Endothelial cell of umbilical vein (primary cell): ENCODE data around the gene TRAF1. TPM values are rescaled to one million over a fixed set of nuclear protein-coding genes. Genes with fewer than 3 reads are reported as not detected.

Experiments used
- BruUV-seq: library from RNA; stranded (reverse); fragments of 400-500 nt; replicated peaks from 2 replicates; lab custom pipeline; 2021; lab: Mats Ljungman, UMichigan
- CTCF ChIA-PET: fragments of 300-600, 350-600 bp; sonication (Branson Sonifier 250); formaldehyde crosslinking; loops from one replicate; lab custom pipeline; 2021; ENCODE audit warnings: antibody characterized with exemption, inconsistent platforms; lab: Charles Lee
- POLR2A ChIA-PET: fragments of 300-600, 350-600 bp; sonication (Branson Sonifier 250); formaldehyde crosslinking; loops from one replicate; lab custom pipeline; 2021; ENCODE audit warnings: antibody characterized with exemption, inconsistent platforms; lab: Charles Lee
- DNase-seq: peaks from one replicate; pipeline ENCODE4 v3.0.0-alpha.2; 2011; ENCODE audit warnings: low read depth, low spot score
- FAIRE-seq: peaks from 2 replicates; lab custom pipeline; 2011; peaks lifted over from hg19 to GRCh38; lab: Jason Lieb, UNC
- H2AFZ ChIP-seq: 2 replicates; pipeline ENCODE4 v1.6.0; 2012; ENCODE audit warnings: low read depth, low read length, control low read depth, inconsistent platforms
- H3K27ac ChIP-seq: 2 replicates; pipeline ENCODE4 v1.5.1; 2011; ENCODE audit warnings: low read depth, mild to moderate bottlenecking, control low read depth, low read length, moderate library complexity; ENCODE audit not compliant: insufficient read depth
- H3K27me3 ChIP-seq, 2 experiments: 2 replicates each; pipeline versions ENCODE4 v1.6.0 to v1.6.1; 2011; ENCODE audit warnings: low read length in 2 of 2, mixed read lengths in 1 of 2; ENCODE audit not compliant: control insufficient read depth in 2 of 2, insufficient read depth in 2 of 2
- H3K36me3 ChIP-seq, 2 experiments: 2 replicates in 1 of 2; 3 replicates in 1 of 2; pipeline ENCODE4 v1.5.1; 2011; ENCODE audit warnings: low read length in 2 of 2, mild to moderate bottlenecking in 1 of 2, moderate library complexity in 1 of 2; ENCODE audit not compliant: control insufficient read depth in 2 of 2, insufficient read depth in 2 of 2; ENCODE audit errors: extremely low read depth in 1 of 2
- H3K4me1 ChIP-seq: 3 replicates; pipeline ENCODE4 v1.5.1; 2011; ENCODE audit warnings: mild to moderate bottlenecking, low read length; ENCODE audit not compliant: control insufficient read depth, insufficient read depth; ENCODE audit errors: extremely low read depth
- H3K4me2 ChIP-seq: 2 replicates; pipeline ENCODE4 v1.6.1; 2011; ENCODE audit warnings: low read length, control low read depth, mixed read lengths; ENCODE audit not compliant: insufficient read depth
- H3K4me3 ChIP-seq, 3 experiments: fragments of 200-600 bp in 1 of 3; sonication (generic), shearing (Covaris generic) in 1 of 3; replicated peaks in 1 of 3; 2 replicates each; pipeline ENCODE4 v1.5.1; 2011 to 2016; ENCODE audit warnings: control low read depth in 3 of 3, low read length in 3 of 3, mild to moderate bottlenecking in 2 of 3, inconsistent platforms in 1 of 3, low read depth in 1 of 3, moderate library complexity in 1 of 3; ENCODE audit not compliant: insufficient read depth in 1 of 3
- H3K79me2 ChIP-seq: 2 replicates; pipeline ENCODE4 v1.6.0; 2012; ENCODE audit warnings: low read length, inconsistent platforms; ENCODE audit not compliant: control insufficient read depth, insufficient read depth
- H3K9ac ChIP-seq: replicated peaks from 2 replicates; pipeline ENCODE3; 2011; ENCODE audit warnings: low read length, control low read depth; ENCODE audit not compliant: insufficient read depth; ENCODE audit errors: extremely low read depth
- H3K9me1 ChIP-seq: replicated peaks from 3 replicates; pipeline ENCODE4 v1.6.0; 2011; ENCODE audit warnings: mild to moderate bottlenecking, low read length; ENCODE audit not compliant: control insufficient read depth, insufficient read depth; ENCODE audit errors: extremely low read depth
- H3K9me3 ChIP-seq: replicated peaks from 2 replicates; pipeline ENCODE4 v1.5.1; 2012; ENCODE audit warnings: low read length, inconsistent platforms; ENCODE audit not compliant: control insufficient read depth, insufficient read depth
- H4K20me1 ChIP-seq: replicated peaks from 2 replicates; pipeline ENCODE3; 2011; ENCODE audit warnings: mild to moderate bottlenecking, low read length; ENCODE audit not compliant: control insufficient read depth, insufficient read depth; ENCODE audit errors: extremely low read depth
- EZH2 ChIP-seq: IDR thresholded peaks from 2 replicates; pipeline ENCODE4 v1.6.1; 2012; ENCODE audit warnings: borderline replicate concordance, low read depth, mild to moderate bottlenecking, moderate library complexity, low read length, inconsistent platforms; ENCODE audit not compliant: severe bottlenecking
- GATA2 ChIP-seq: IDR thresholded peaks from 2 replicates; pipeline ENCODE4 v1.7.0; 2011; ENCODE audit warnings: low read depth, mild to moderate bottlenecking, moderate library complexity, mixed read lengths, low read length; ENCODE audit not compliant: insufficient read length, insufficient read depth
- JUN ChIP-seq: IDR thresholded peaks from 2 replicates; pipeline ENCODE4 v1.6.1; 2011; ENCODE audit warnings: borderline replicate concordance, low read depth; ENCODE audit not compliant: insufficient read length, insufficient read depth
- POLR2A ChIP-seq: IDR thresholded peaks from 2 replicates; pipeline ENCODE4 v1.6.1; 2012; ENCODE audit warnings: low read depth, mild to moderate bottlenecking, control low read depth, low read length
- POLR2AphosphoS5 ChIP-seq: IDR thresholded peaks from 2 replicates; pipeline ENCODE4 v1.6.1; 2012; ENCODE audit warnings: low read depth, mild to moderate bottlenecking, control low read depth, low read length, moderate library complexity; ENCODE audit not compliant: insufficient read depth
- dilution Hi-C: fragments of 300-500 bp; cut with MboI; formaldehyde crosslinking; loops from one replicate; pipeline ENCODE4 v1.15.0; 2019; ENCODE audit warnings: low sequenced_read_pairs; ENCODE audit not compliant: extremely low pct_ligation_motif_present
- intact Hi-C: fragments of 100-400 bp; cut with micrococcal nuclease; formaldehyde crosslinking; loops from one replicate; pipeline ENCODE4 v1.10.0; 2022
- polyA plus RNA-seq, 4 experiments: library from polyadenylated mRNA; depleted of rRNA in 3 of 4; stranded (reverse) in 3 of 4; unstranded in 1 of 4; fragments of >200 nt; gene quantifications; 2 replicates each; pipeline versions ENCODE4 v1.2.1 to v1.2.3, GENCODE V29; 2011 to 2012; ENCODE audit warnings: missing spikeins in 1 of 4
- total RNA-seq: library from RNA; stranded (reverse); gene quantifications from 2 replicates; pipeline ENCODE4 v1.2.3, GENCODE V29; 2021
- TF ChIP-seq, protein P1 (sequence below), 2 donors: IDR thresholded peaks; 1 replicate in 1 of 2; 2 replicates in 1 of 2; pipeline ENCODE4 v1.5.1; 2011; ENCODE audit warnings: low read length in 2 of 2, mild to moderate bottlenecking in 2 of 2, moderate library complexity in 2 of 2, control low read depth in 1 of 2, inconsistent platforms in 1 of 2, low read depth in 1 of 2; ENCODE audit not compliant: insufficient read depth in 1 of 2; ENCODE audit errors: extremely low read depth in 1 of 2
- TF ChIP-seq, protein P2 (sequence below): IDR thresholded peaks from 2 replicates; pipeline ENCODE4 v1.6.1; 2011; ENCODE audit not compliant: insufficient read depth, insufficient read length

Gene TRAF1
- total and polyA plus RNA-seq, 2 donors (not counting 3 experiments of a cell fraction or from before 2014, with no cell fraction given), result 2.0 to 2.6 TPM

DNA sequence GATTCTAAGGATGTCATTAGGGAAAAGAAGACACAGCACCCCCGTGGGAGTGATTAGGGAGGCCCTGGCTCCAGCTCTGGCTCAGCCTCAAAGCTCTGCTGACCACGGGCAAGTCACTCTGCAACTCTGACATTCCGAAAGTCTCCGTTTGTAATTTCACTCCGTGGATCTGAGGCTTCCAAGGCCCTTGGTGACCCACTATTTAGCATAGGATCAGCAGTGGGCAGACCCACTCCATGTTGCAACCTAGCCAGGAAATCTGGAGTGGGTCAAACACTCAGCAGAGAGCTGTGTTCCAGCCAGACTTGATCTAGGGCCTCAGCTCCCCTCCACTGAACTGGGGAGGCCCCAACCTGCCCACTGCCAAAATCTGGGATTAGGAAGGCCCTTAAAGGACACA, 61.4 kb downstream of the TRAF1 start:
- H3K36me3 ChIP-seq, result peaks cover 32 to 38% of the 10 kb centered on the region in 2 experiments
- H4K20me1 ChIP-seq, result no peaks in the 10 kb centered on the region
- no peak overlapping the region for H2AFZ ChIP-seq
- dilution Hi-C loops, result no loop called here
- H3K4me3 ChIP-seq, result no peak overlapping the region
- no peaks in the 10 kb centered on the region for H3K27me3 ChIP-seq
- H3K79me2 ChIP-seq, result peaks cover 2% of the 10 kb centered on the region
- no peak for FAIRE-seq
- intact Hi-C loops, result no loop called here
- H3K9me1 ChIP-seq, result no peaks in the 10 kb centered on the region
- H3K27ac ChIP-seq, result no peak overlapping the region
- peaks cover 12% of the 10 kb centered on the region for H3K4me1 ChIP-seq
- no TSS peak for BruUV-seq
- TF ChIP-seq JUN (no peak), POLR2AphosphoS5 (no peak), GATA2 (no peak), POLR2A (no peak)
- TF ChIP-seq, protein P1, sequence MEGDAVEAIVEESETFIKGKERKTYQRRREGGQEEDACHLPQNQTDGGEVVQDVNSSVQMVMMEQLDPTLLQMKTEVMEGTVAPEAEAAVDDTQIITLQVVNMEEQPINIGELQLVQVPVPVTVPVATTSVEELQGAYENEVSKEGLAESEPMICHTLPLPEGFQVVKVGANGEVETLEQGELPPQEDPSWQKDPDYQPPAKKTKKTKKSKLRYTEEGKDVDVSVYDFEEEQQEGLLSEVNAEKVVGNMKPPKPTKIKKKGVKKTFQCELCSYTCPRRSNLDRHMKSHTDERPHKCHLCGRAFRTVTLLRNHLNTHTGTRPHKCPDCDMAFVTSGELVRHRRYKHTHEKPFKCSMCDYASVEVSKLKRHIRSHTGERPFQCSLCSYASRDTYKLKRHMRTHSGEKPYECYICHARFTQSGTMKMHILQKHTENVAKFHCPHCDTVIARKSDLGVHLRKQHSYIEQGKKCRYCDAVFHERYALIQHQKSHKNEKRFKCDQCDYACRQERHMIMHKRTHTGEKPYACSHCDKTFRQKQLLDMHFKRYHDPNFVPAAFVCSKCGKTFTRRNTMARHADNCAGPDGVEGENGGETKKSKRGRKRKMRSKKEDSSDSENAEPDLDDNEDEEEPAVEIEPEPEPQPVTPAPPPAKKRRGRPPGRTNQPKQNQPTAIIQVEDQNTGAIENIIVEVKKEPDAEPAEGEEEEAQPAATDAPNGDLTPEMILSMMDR (IDR thresholded peaks at IDR 0.05; ENCODE audit: extremely low read depth in 1 of 2, insufficient read depth in 1 of 2, low read depth in 1 of 2, low read length in 2 of 2), result no peak
- no peak for DNase-seq
- no peak overlapping the region for H3K9ac ChIP-seq
- H3K9me3 ChIP-seq, result no peaks in the 10 kb centered on the region
- CTCF ChIA-PET, result no interaction called here
- POLR2A ChIA-PET, result no interaction called here
- no peak overlapping the region for H3K4me2 ChIP-seq

DNA sequence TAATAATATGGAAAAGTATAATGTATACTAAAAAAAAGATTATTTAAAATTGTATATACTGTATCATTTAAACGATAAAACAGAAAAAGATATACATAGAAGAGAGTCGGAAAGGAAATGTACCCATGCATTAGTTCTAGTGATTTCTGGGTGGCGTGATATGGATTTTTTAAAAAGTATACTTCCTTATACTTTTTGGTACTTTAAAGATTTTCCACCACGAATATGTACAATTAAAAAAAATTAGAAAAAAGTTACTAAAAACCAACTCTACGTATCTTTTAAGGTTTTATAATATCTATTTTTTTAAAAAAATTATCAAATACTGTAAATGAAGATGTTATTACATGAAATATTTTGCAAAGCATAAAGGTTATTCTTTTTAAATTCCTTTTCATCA, 61.9 kb downstream of the TRAF1 start:
- Histone ChIP-seq H3K4me3 (no peak overlapping the region), H3K4me1 (peaks cover 7% of the 10 kb centered on the region), H3K27me3 (no peaks in the 10 kb centered on the region), H2AFZ (no peak overlapping the region), H3K27ac (no peak overlapping the region), H3K9ac (no peak overlapping the region), H3K79me2 (peaks cover 2% of the 10 kb centered on the region), H3K9me3 (no peaks in the 10 kb centered on the region), H3K9me1 (no peaks in the 10 kb centered on the region), H4K20me1 (no peaks in the 10 kb centered on the region), H3K4me2 (no peak overlapping the region), H3K36me3 (peaks cover 33 to 41% of the 10 kb centered on the region in 2 experiments)
- intact Hi-C loops (no loop called here), dilution Hi-C loops (no loop called here)
- ChIA-PET CTCF (no interaction called here), POLR2A (no interaction called here)
- BruUV-seq, result no TSS peak
- no peak for FAIRE-seq
- TF ChIP-seq EZH2, result no peak
- TF ChIP-seq, protein P2, sequence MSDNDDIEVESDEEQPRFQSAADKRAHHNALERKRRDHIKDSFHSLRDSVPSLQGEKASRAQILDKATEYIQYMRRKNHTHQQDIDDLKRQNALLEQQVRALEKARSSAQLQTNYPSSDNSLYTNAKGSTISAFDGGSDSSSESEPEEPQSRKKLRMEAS, result no peak
- TF ChIP-seq, protein P1 (IDR thresholded peaks at IDR 0.05; ENCODE audit: extremely low read depth in 1 of 2, insufficient read depth in 1 of 2, low read depth in 1 of 2, low read length in 2 of 2), result no peak
- DNase-seq, result no peak
